Measurements from ENCODE around the gene MYMK.

MYMK gene

DNA sequence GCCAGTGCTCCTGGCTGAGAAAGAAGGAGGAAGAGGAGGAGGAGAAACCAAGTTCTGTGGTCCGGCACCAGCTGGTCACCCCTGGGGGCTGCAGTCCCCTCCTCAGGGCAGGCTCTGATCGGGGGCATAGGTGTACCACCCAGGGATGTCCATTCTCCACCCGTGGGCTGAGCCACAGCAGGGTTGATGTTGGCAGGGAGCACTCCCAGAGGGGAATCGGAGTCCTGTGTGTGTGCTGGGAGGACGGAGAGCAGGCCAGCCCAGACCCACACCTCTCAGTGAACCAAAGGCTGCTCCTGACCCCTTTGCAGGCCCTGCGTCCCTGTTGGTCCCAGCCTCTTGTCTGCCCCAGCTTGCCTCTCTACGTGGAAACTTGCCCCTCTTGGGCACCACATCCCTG is 5.1 kb upstream of the MYMK start:
- Histone ChIP-seq H3K27me3 (ENCODE audit: control insufficient read depth, insufficient read depth, low read length) (peaks cover 4% of the 10 kb centered on the region), H3K9me3 (ENCODE audit: control insufficient read depth, low read length) (no peaks in the 10 kb centered on the region), H2AFZ (no peak overlapping the region), H3K4me1 (no peaks in the 10 kb centered on the region), H3K36me3 (ENCODE audit: control insufficient read depth, insufficient read depth, low read length) (no peaks in the 10 kb centered on the region), H3K9ac (no peak overlapping the region), H3K4me3 (ENCODE audit: low read depth, low read length) (no peak overlapping the region), H3K27ac (no peak overlapping the region), H3K4me2 (ENCODE audit: low read length) (no peak overlapping the region), H3K79me2 (no peaks in the 10 kb centered on the region)
- TF ChIP-seq, protein P1, sequence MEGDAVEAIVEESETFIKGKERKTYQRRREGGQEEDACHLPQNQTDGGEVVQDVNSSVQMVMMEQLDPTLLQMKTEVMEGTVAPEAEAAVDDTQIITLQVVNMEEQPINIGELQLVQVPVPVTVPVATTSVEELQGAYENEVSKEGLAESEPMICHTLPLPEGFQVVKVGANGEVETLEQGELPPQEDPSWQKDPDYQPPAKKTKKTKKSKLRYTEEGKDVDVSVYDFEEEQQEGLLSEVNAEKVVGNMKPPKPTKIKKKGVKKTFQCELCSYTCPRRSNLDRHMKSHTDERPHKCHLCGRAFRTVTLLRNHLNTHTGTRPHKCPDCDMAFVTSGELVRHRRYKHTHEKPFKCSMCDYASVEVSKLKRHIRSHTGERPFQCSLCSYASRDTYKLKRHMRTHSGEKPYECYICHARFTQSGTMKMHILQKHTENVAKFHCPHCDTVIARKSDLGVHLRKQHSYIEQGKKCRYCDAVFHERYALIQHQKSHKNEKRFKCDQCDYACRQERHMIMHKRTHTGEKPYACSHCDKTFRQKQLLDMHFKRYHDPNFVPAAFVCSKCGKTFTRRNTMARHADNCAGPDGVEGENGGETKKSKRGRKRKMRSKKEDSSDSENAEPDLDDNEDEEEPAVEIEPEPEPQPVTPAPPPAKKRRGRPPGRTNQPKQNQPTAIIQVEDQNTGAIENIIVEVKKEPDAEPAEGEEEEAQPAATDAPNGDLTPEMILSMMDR (IDR thresholded peaks at IDR 0.05): no peak

DNA sequence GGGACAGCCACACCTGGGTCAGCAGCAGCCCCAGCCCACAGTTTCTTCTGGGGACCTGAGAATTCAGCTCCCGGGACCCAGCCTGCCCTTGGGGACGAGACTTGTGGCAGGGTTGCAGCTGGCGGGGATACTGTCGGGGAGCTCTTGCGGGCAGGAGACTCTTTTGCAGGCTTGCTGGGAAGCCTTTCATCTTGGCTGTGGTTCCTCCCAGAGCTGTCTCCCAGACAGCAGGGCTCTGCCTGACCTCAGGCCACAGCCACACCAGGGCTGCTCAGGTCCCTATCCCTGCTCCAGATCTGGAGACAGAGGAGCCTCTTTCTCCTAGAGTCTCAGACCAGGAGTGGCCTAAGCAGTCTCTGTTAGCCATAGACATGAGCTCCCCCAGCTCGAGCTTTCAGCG is 4.7 kb upstream of the MYMK start:
- Histone ChIP-seq H3K9ac (no peak overlapping the region), H3K79me2 (no peaks in the 10 kb centered on the region), H3K27me3 (ENCODE audit: control insufficient read depth, insufficient read depth, low read length) (peaks cover 4% of the 10 kb centered on the region), H3K4me2 (ENCODE audit: low read length) (no peak overlapping the region), H3K27ac (no peak overlapping the region), H3K4me3 (ENCODE audit: low read depth, low read length) (no peak overlapping the region), H3K9me3 (ENCODE audit: control insufficient read depth, low read length) (no peaks in the 10 kb centered on the region), H2AFZ (no peak overlapping the region), H3K36me3 (ENCODE audit: control insufficient read depth, insufficient read depth, low read length) (no peaks in the 10 kb centered on the region), H3K4me1 (no peaks in the 10 kb centered on the region)
- TF ChIP-seq, protein P1 (IDR thresholded peaks at IDR 0.05): no peak

DNA sequence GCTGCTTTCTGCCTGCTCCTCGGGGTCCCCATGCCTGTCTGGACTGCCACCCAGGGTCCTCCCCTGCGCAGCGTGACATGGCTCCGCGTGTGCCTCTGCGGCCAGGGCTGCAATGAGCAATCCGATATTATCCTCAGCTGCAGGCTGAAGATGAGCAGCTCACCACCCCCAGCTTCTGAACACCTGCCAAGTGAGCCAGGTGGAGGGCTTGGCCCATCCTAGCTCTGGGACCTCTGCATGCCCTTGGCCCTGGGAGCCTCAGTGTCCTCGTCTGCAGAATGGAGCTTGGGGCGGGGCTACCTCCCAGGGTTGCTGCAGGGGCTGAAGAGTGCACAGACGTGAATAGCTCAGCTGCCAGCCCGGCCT is 4.1 kb upstream of the MYMK start:
- Histone ChIP-seq H3K4me1 (no peaks in the 10 kb centered on the region), H3K79me2 (no peaks in the 10 kb centered on the region), H2AFZ (no peak overlapping the region), H3K27ac (no peak overlapping the region), H3K4me3 (ENCODE audit: low read depth, low read length) (no peak overlapping the region), H3K9me3 (ENCODE audit: control insufficient read depth, low read length) (no peaks in the 10 kb centered on the region), H3K27me3 (ENCODE audit: control insufficient read depth, insufficient read depth, low read length) (peaks cover 4% of the 10 kb centered on the region), H3K36me3 (ENCODE audit: control insufficient read depth, insufficient read depth, low read length) (no peaks in the 10 kb centered on the region), H3K9ac (no peak overlapping the region), H3K4me2 (ENCODE audit: low read length) (no peak overlapping the region)
- TF ChIP-seq, protein P1 (IDR thresholded peaks at IDR 0.05): no peak

DNA sequence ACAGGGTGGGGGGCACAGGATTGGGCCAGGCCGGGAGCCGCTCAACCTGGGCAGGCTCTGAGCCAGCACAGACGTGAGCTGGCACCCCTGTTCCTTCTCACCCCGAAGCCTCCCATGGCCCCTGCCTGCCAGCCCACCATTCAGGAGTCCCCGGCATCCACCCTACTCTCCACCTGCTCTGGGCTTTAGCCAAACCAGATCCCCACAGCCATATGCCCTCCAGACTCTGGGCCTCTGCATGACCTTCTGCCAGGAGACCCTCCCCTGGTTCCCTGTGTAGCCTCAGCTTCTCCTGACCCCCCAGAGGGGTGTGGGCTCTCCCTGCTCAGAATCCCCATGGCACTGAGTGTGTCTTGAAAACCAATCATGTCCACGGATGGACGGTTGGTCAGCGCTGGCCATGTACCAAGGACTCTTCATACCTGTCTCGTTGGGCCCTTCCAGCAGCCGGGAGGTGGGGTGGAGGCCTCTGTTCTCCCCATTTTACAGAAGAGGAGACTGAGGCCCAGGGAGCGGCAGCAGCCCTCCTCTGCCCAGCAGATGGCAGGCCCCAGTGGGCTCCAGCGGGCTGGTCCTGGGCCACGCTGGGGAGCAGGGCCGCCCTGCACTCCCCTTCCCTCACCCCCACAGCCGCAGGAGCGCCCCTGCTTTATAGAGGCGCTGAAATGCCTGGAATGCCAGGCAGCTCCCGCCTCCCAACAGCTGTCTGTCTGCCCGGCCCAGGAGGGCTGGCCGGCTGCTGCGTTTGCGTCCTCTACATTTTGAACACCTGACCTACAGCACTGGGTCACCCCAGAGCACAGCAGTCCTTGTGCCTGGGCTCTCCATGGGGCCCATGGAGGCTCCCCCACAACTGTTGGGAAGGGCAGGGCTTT is 3.5 kb upstream of the MYMK start:
- Histone ChIP-seq H3K4me3 (ENCODE audit: low read depth, low read length) (no peak overlapping the region), H2AFZ (no peak overlapping the region), H3K4me1 (no peaks in the 10 kb centered on the region), H3K79me2 (no peaks in the 10 kb centered on the region), H3K4me2 (ENCODE audit: low read length) (no peak overlapping the region), H3K27ac (no peak overlapping the region), H3K9me3 (ENCODE audit: control insufficient read depth, low read length) (no peaks in the 10 kb centered on the region), H3K36me3 (ENCODE audit: control insufficient read depth, insufficient read depth, low read length) (no peaks in the 10 kb centered on the region), H3K27me3 (ENCODE audit: control insufficient read depth, insufficient read depth, low read length) (peaks cover 4% of the 10 kb centered on the region), H3K9ac (no peak overlapping the region)
- TF ChIP-seq, protein P1 (IDR thresholded peaks at IDR 0.05): no peak

DNA sequence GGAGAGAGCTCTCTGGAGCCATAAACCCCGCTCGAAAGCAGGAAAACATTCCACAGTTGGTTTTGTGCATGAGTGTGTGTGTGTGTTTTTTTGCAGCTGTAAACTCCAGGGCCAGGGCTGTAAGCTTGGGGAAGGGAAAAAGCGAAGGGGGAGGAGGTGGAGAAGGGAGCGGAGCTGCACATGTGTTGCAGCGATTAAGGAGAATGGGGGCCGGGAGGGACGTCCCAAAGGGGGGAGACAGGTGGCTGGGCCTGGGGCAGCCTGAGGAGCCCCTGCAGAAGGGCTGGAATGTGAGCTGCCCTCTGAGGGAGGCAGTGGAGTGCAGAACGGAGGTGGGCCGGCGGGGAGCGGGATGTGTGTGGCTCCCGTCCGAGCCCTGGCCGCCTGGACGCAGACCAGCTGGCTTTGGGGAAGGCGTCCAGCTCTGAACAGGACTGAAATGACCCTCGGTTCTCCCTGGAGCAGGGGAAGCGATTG is 2.7 kb upstream of the MYMK start:
- Histone ChIP-seq H3K4me2 (ENCODE audit: low read length) (no peak overlapping the region), H3K4me3 (ENCODE audit: low read depth, low read length) (no peak overlapping the region), H3K79me2 (no peaks in the 10 kb centered on the region), H3K4me1 (no peaks in the 10 kb centered on the region), H3K9ac (no peak overlapping the region), H3K36me3 (ENCODE audit: control insufficient read depth, insufficient read depth, low read length) (no peaks in the 10 kb centered on the region), H3K9me3 (ENCODE audit: control insufficient read depth, low read length) (no peaks in the 10 kb centered on the region), H3K27ac (no peak overlapping the region), H2AFZ (no peak overlapping the region), H3K27me3 (ENCODE audit: control insufficient read depth, insufficient read depth, low read length) (peaks cover 4% of the 10 kb centered on the region)
- TF ChIP-seq, protein P1 (IDR thresholded peaks at IDR 0.05): no peak
